ENCODE results near the gene ALAS1. TPM values are rescaled to one million over a fixed set of nuclear protein-coding genes. Genes with fewer than 3 reads are reported as not detected.

Gene ALAS1
- polyA plus RNA-seq, 1 donor (not counting 4 experiments of a cell fraction or from before 2014, with no cell fraction given): 74.1 TPM

DNA sequence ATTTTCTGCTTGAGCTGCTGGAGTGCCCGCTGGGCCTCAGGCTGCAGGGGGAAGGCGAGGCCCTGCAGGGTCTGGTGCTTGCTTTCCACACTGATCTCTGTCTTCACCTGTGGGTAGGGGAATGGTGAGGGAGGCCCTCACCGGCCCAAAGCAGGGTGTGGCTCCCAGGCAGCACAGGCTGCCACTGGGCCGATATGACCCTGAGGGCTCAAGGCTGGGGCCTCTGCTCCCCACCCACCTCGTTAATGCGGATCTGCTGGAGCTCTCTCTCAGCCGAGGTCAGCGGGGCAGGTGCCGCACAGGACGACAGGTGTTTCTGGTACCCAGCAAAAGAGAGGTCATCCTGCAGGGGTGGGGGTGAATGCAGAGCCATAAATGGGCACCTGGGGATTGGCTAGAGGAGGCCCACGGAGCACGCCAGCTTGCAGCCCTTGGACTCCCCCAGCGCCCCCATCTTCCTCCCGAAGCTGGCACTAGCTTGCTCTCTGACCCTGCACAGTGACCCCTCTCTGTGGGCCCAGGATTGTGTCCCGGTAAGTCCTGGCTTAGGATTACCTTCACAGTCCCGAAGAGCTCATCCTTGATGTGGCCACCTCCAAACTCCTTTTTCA lies 33.0 kb downstream of the ALAS1 start:
- TF ChIP-seq, protein P1, sequence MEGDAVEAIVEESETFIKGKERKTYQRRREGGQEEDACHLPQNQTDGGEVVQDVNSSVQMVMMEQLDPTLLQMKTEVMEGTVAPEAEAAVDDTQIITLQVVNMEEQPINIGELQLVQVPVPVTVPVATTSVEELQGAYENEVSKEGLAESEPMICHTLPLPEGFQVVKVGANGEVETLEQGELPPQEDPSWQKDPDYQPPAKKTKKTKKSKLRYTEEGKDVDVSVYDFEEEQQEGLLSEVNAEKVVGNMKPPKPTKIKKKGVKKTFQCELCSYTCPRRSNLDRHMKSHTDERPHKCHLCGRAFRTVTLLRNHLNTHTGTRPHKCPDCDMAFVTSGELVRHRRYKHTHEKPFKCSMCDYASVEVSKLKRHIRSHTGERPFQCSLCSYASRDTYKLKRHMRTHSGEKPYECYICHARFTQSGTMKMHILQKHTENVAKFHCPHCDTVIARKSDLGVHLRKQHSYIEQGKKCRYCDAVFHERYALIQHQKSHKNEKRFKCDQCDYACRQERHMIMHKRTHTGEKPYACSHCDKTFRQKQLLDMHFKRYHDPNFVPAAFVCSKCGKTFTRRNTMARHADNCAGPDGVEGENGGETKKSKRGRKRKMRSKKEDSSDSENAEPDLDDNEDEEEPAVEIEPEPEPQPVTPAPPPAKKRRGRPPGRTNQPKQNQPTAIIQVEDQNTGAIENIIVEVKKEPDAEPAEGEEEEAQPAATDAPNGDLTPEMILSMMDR (optimal IDR thresholded peaks at IDR 0.05 in 1 of 3, IDR thresholded peaks at IDR 0.05 in 1 of 3, conservative IDR thresholded peaks at IDR 0.05 in 1 of 3; ENCODE audit: extremely low read depth in 1 of 3, insufficient read depth in 2 of 3, low read length in 3 of 3): no peak
- TF ChIP-seq EZH2 (IDR thresholded peaks at IDR 0.05; ENCODE audit: low read length): no peak
- H3K9me3 ChIP-seq (ENCODE audit: control insufficient read depth, low read depth, low read length): no peaks in the 10 kb centered on the region
- H3K9ac ChIP-seq (ENCODE audit: control insufficient read depth, extremely low read depth, insufficient read depth, low read length): no peak overlapping the region
- H3K79me2 ChIP-seq (ENCODE audit: control insufficient read depth, insufficient read depth, low read length): peaks cover 34% of the 10 kb centered on the region
- DNase-seq (ENCODE audit: low read depth, low spot score) (no peak), FAIRE-seq (no peak)
- peaks cover 8% of the 10 kb centered on the region for H4K20me1 ChIP-seq (ENCODE audit: control insufficient read depth, extremely low read depth, insufficient read depth, low read length)
- peaks cover 38 to 49% of the 10 kb centered on the region in 2 experiments for H3K36me3 ChIP-seq (ENCODE audit: control insufficient read depth in 2 of 2, extremely low read depth in 1 of 2, insufficient read depth in 2 of 2, low read length in 2 of 2)
- no peaks in the 10 kb centered on the region for H3K27me3 ChIP-seq (ENCODE audit: control insufficient read depth, extremely low read depth, insufficient read depth, low read length)
- no peak overlapping the region for H3K4me3 ChIP-seq (ENCODE audit: control insufficient read depth in 2 of 3, extremely low read depth in 1 of 3, insufficient read depth in 2 of 3, low read depth in 1 of 3, low read length in 3 of 3)
- no peaks in the 10 kb centered on the region for H3K9me1 ChIP-seq (ENCODE audit: control insufficient read depth, extremely low read depth, insufficient read depth, low read length)
- dilution Hi-C loops (cut with MboI; ENCODE audit: extremely low pct_ligation_motif_present, low sequenced_read_pairs): no loop called here
- no peaks in the 10 kb centered on the region for H3K4me1 ChIP-seq (ENCODE audit: control insufficient read depth, extremely low read depth, insufficient read depth, low read length)
- H3K4me2 ChIP-seq (ENCODE audit: control insufficient read depth, extremely low read depth, insufficient read depth, low read depth, low read length): no peak overlapping the region
- H2AFZ ChIP-seq (ENCODE audit: control insufficient read depth, low read length): no peak overlapping the region
- no peak overlapping the region for H3K27ac ChIP-seq (ENCODE audit: control insufficient read depth, insufficient read depth, low read length)

DNA sequence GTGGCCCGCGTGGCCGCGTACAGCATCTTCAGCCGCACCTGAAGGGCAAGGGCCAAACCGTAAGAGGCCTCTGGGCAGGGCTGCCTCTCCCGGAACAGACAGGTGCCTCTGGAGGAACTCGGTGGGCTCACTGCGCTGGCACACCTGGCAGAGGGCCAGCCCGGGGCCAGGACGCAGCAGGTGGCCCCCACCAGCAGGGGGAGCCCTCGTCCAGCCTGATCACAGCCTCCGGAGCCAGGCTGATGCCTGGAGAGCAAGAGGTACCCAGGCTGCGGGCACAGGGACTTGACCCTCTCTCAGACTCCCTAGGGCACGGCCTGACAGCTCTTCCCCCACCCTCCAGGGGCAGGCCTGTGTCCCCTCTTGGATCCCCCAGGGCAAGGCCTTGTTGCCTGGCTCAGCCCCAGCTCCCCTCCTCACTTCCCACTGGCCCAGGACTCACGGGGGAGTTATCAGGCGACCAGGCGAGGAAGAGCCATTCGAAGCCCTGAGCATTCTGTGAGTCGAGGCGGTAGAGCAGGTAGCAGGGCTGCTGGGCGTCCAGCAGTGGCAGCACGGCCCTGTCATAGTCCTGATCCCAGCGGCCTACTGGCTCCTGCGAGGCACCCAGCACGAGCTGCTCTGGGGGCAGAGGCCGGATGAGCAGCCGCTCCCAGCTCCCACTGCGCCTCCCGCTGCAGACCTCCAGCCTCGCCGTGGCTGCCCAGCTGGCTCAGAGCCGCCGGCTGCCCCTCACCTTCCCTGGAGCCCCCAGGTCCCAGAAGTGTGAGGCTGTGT lies 33.7 kb downstream of the ALAS1 start:
- Histone ChIP-seq H3K79me2 (ENCODE audit: control insufficient read depth, insufficient read depth, low read length) (peaks cover 40% of the 10 kb centered on the region), H3K4me1 (ENCODE audit: control insufficient read depth, extremely low read depth, insufficient read depth, low read length) (no peaks in the 10 kb centered on the region), H3K36me3 (ENCODE audit: control insufficient read depth in 2 of 2, extremely low read depth in 1 of 2, insufficient read depth in 2 of 2, low read length in 2 of 2) (peaks cover 38 to 49% of the 10 kb centered on the region in 2 experiments), H3K9me1 (ENCODE audit: control insufficient read depth, extremely low read depth, insufficient read depth, low read length) (no peaks in the 10 kb centered on the region), H4K20me1 (ENCODE audit: control insufficient read depth, extremely low read depth, insufficient read depth, low read length) (peaks cover 8% of the 10 kb centered on the region), H3K4me3 (ENCODE audit: control insufficient read depth in 2 of 3, extremely low read depth in 1 of 3, insufficient read depth in 2 of 3, low read depth in 1 of 3, low read length in 3 of 3) (no peak overlapping the region), H3K9me3 (ENCODE audit: control insufficient read depth, low read depth, low read length) (no peaks in the 10 kb centered on the region), H3K27me3 (ENCODE audit: control insufficient read depth, extremely low read depth, insufficient read depth, low read length) (no peaks in the 10 kb centered on the region), H2AFZ (ENCODE audit: control insufficient read depth, low read length) (no peak overlapping the region), H3K27ac (ENCODE audit: control insufficient read depth, insufficient read depth, low read length) (no peak overlapping the region), H3K9ac (ENCODE audit: control insufficient read depth, extremely low read depth, insufficient read depth, low read length) (no peak overlapping the region), H3K4me2 (ENCODE audit: control insufficient read depth, extremely low read depth, insufficient read depth, low read depth, low read length) (no peak overlapping the region)
- DNase-seq (ENCODE audit: low read depth, low spot score): no peak
- peak; percentile 23 for FAIRE-seq
- TF ChIP-seq EZH2 (IDR thresholded peaks at IDR 0.05; ENCODE audit: low read length): no peak
- TF ChIP-seq, protein P1 (optimal IDR thresholded peaks at IDR 0.05 in 1 of 3, IDR thresholded peaks at IDR 0.05 in 1 of 3, conservative IDR thresholded peaks at IDR 0.05 in 1 of 3; ENCODE audit: extremely low read depth in 1 of 3, insufficient read depth in 2 of 3, low read length in 3 of 3): peak in 2 of 3 experiments; percentile 89 to 99
- dilution Hi-C loops (cut with MboI; ENCODE audit: extremely low pct_ligation_motif_present, low sequenced_read_pairs): no loop called here
